ENCODE measurements around the gene MAGI1.

Gene MAGI1

DNA sequence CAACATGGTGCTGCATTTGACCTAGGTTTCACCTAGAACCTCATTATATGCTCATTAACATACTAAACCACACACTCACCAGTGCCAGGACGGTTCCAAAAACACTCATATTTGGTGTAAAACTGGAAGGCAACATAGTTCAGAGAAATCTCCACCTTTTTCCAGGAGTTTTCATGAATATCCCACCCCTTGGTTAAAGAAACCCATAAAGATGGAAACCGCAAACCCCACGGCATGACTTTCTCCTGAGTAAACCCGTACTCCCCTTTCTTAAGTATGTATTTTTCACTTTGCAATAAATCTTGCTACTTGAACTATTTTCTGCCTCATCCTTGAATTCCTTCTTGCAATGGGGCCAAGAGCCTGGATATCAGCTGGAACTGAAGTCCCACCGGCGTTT is 379.3 kb downstream of the MAGI1 start:
- Mint-ChIP-seq H3K4me3 (no peak overlapping the region), H3K27me3 (no peaks in the 10 kb centered on the region), H3K27ac (no peak overlapping the region), H3K4me1 (no peaks in the 10 kb centered on the region), H3K9me3 (peaks cover 2% of the 10 kb centered on the region), H3K36me3 (no peaks in the 10 kb centered on the region)
- ATAC-seq: no peak

DNA sequence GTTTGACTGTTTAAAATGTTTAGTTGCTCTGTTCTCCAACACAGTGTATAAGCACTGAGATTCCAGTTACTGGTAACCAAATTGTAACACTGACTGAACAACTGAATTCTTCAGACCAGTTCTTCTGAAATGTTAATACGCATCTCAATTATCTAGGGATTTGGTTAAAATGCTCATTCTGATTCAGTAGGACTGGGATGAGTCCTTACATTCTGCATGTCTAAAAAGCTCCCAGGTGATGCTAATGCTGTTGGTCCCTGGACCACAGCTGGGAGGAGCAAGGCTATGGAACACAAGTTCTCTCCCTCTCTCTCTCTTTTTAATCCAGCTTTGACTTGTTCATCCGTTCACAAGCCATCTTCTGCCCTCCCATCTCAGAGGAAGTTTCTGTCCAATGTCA is 380.3 kb downstream of the MAGI1 start:
- Mint-ChIP-seq H3K27me3 (no peaks in the 10 kb centered on the region), H3K4me3 (no peak overlapping the region), H3K27ac (no peak overlapping the region), H3K9me3 (peaks cover 2% of the 10 kb centered on the region), H3K36me3 (no peaks in the 10 kb centered on the region), H3K4me1 (no peaks in the 10 kb centered on the region)
- no peak for ATAC-seq

DNA sequence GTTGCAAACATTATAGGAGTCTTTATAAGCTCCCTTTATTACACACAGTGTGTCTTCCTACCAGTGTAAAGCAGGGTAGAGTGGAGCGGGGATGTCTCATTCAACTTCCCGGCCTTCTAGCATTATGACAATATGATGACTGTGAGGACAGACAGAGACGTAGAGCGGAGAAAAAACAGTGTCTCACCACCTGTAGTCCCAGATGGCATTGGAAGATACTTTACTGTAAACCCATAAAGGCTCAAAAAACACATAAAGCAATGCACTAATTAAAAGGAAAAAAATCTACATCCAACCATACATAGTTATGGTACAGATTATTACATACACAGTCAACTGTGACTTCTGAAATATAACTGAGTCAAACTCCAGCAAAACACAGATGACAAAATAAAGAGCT is 383.7 kb downstream of the MAGI1 start:
- Mint-ChIP-seq H3K27ac (no peak overlapping the region), H3K27me3 (no peaks in the 10 kb centered on the region), H3K36me3 (no peaks in the 10 kb centered on the region), H3K4me3 (no peak overlapping the region), H3K4me1 (no peaks in the 10 kb centered on the region), H3K9me3 (peaks cover 9% of the 10 kb centered on the region)
- no peak for ATAC-seq

DNA sequence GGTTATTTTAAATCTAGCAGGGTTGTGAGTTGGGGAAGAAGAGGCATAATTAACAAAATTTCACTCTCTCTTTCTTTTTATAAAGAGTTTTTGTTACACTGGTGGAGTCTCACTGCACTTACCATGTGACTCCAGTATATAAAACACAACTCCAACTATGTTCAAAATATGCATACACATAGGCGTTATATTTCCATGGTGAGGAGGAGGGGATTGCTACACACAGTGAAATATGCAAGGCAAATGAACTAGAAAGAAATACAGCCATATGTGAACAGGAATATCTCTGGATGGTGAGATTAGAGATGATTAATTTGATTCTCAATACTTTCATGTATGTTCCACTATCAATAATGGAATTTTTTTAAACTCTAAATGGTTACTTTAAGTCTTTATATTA is 385.0 kb downstream of the MAGI1 start:
- H3K27ac Mint-ChIP-seq: no peak overlapping the region
- no peaks in the 10 kb centered on the region for H3K4me1 Mint-ChIP-seq
- no peaks in the 10 kb centered on the region for H3K36me3 Mint-ChIP-seq
- ATAC-seq: no peak
- peaks cover 9% of the 10 kb centered on the region for H3K9me3 Mint-ChIP-seq
- no peaks in the 10 kb centered on the region for H3K27me3 Mint-ChIP-seq
- H3K4me3 Mint-ChIP-seq: no peak overlapping the region

DNA sequence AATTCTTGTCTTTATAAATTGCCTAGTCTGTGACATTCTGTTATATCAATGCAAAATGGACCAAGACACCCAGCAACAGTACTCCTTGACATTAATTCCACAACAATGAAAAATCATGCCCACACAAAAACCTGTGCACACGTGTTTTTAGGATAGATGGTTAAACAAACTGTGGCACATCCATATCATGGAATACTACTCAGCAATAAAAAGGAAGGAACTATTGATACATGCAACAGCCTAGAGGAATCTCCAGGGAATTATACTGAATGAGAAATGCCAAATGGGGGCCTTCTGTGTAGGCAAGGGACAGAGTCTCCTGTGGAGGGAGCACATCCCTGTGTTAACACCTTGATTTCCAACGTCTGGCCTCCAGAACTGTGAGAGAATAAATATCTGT is 388.5 kb downstream of the MAGI1 start:
- H3K4me3 Mint-ChIP-seq: no peak overlapping the region
- peaks cover 18% of the 10 kb centered on the region for H3K9me3 Mint-ChIP-seq
- H3K27ac Mint-ChIP-seq: no peak overlapping the region
- no peak for ATAC-seq
- no peaks in the 10 kb centered on the region for H3K27me3 Mint-ChIP-seq
- no peaks in the 10 kb centered on the region for H3K36me3 Mint-ChIP-seq
- H3K4me1 Mint-ChIP-seq: no peaks in the 10 kb centered on the region

DNA sequence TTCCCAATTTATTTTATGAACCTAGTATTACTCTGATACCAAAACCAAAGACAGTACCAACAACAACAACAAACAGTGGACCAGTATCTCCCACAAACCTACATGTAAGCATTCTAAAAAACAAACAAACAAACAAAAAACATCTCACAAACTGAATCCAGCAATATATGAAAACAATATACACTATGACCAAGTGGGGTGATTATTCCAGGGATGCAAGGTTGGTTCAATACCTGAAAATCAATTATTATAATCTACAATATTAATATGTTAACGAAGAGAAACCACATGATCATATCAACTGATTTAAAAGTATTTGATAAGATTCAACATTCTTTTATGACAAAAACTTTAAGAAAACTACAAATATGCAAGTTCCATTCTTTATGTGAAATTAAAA is 391.3 kb downstream of the MAGI1 start:
- H3K36me3 Mint-ChIP-seq: no peaks in the 10 kb centered on the region
- H3K27ac Mint-ChIP-seq: no peak overlapping the region
- H3K4me1 Mint-ChIP-seq: no peaks in the 10 kb centered on the region
- H3K27me3 Mint-ChIP-seq: no peaks in the 10 kb centered on the region
- no peak for ATAC-seq
- no peak overlapping the region for H3K4me3 Mint-ChIP-seq
- H3K9me3 Mint-ChIP-seq: peaks cover 23% of the 10 kb centered on the region

DNA sequence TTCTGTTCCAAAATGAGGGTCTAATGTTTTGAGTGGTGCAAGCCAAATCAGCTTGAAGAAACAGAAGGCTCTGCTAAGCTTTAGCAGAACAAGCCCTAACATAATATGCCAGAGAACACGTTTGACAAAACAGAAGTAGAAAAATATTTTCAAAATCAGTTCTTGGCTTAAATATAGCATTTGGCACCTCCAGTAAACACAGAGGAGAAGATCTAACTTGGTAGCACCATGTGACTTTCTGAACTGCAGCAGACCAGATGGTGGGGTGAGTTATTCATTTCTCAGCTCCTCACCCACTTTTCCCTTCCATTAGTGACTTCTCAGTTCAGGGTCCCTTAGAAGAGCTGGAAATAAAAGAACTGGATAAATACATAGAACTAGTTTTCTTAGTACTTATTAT is 395.8 kb downstream of the MAGI1 start:
- Mint-ChIP-seq H3K27ac (no peak overlapping the region), H3K36me3 (no peaks in the 10 kb centered on the region), H3K27me3 (no peaks in the 10 kb centered on the region), H3K4me1 (no peaks in the 10 kb centered on the region), H3K4me3 (no peak overlapping the region), H3K9me3 (peaks cover 22% of the 10 kb centered on the region)
- ATAC-seq: no peak

DNA sequence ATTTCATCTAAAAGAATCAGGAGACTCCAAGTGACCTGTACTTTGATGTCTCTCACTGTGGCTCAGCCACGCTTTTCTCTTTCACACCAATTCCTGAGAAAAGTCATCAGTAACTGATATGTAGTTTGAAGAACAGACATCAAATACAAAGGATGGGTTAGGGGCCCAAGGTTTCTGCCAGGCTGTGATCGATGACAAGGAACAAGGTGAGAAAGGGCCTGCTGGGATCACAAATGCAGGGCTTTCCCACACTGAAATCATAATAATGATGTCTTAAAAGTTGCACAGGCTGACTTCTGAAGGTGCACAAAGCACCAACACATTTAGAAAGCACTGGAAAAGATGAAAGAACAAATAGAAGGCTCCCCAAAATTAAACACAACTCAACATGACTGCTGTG is 396.9 kb downstream of the MAGI1 start:
- Mint-ChIP-seq H3K27me3 (no peaks in the 10 kb centered on the region), H3K27ac (no peak overlapping the region), H3K4me3 (no peak overlapping the region), H3K36me3 (no peaks in the 10 kb centered on the region), H3K4me1 (no peaks in the 10 kb centered on the region), H3K9me3 (peaks cover 17% of the 10 kb centered on the region)
- no peak for ATAC-seq

DNA sequence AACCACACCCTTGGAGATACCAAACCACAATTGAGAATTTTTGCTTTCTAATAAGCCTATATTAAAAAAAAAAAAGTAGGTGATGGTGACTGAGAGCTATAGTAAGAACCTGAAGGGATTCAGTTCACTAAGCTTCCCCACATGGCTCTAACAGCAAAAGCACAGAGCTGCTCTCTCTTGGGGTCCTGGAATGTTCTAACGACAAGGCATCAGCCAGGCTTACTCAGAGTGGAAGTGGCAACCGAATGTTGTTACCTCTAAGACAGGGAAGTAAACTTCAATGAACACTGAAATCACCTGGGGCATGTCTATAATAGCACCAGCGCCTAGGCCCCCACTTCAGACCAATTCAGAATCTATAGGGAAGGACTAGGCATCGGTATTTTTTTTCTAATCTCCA is 397.7 kb downstream of the MAGI1 start:
- no peaks in the 10 kb centered on the region for H3K36me3 Mint-ChIP-seq
- H3K9me3 Mint-ChIP-seq: peaks cover 12% of the 10 kb centered on the region
- no peak overlapping the region for H3K4me3 Mint-ChIP-seq
- no peak for ATAC-seq
- H3K27ac Mint-ChIP-seq: no peak overlapping the region
- no peaks in the 10 kb centered on the region for H3K27me3 Mint-ChIP-seq
- H3K4me1 Mint-ChIP-seq: no peaks in the 10 kb centered on the region

DNA sequence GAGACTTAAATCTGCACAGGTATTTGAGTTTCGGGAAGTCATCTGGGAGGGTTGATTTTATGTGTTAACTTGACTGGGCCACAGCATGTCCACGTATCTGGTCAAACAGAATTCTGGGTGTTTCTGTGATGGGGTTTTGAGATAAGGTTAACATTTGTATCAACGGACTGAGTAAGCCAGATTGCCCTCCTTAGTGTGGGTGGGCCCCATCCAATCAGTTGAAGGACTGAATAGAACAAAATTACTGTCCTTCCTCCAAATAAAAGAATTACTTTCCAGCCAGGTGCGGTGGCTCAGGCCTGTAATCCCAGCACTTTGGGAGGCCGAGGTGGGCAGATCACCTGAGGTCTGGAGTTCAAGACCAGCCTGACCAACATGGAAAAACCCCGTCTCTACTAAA is 399.3 kb downstream of the MAGI1 start:
- no peaks in the 10 kb centered on the region for H3K4me1 Mint-ChIP-seq
- H3K27ac Mint-ChIP-seq: no peak overlapping the region
- H3K4me3 Mint-ChIP-seq: no peak overlapping the region
- no peaks in the 10 kb centered on the region for H3K36me3 Mint-ChIP-seq
- no peaks in the 10 kb centered on the region for H3K27me3 Mint-ChIP-seq
- no peak for ATAC-seq
- peaks cover 10% of the 10 kb centered on the region for H3K9me3 Mint-ChIP-seq

DNA sequence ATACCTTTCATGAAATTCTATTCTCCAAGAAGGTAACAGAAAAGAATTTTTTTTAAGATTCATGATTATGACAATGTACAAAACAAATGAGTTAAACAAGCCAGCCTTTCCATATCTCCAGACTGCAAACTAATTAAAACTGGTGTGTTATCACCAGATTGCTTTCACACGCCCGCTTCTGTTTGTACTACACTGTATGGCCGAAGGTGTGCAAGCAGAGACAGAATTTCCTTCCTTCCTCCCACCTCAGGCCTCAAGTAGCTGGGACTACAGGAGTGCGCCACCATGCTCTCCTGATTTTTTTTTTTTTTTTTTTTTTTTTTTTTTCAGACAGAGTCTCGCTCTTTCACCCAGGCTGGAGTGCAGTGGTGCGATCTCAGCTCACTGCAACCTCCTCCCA is 400.4 kb downstream of the MAGI1 start:
- no peak for ATAC-seq
- no peaks in the 10 kb centered on the region for H3K4me1 Mint-ChIP-seq

DNA sequence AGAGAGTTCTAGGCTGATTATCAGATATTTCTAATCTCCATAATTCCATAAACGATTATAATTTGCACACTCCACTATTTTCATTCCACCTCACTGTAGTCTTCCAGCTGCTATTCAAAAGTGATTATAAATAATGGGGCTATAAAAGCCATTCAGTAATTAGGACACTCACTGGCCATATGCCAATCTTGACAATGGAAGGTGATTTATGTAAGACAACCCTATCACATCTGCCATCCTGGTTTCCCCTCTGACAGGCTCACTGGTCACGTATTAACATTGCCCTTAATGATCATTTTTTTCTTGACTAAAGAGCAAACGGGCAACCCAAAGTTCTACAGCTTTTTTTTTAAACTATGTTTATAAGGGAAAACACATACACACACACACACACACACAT is 402.4 kb downstream of the MAGI1 start:
- Mint-ChIP-seq H3K9me3 (peaks cover 5% of the 10 kb centered on the region), H3K4me1 (no peaks in the 10 kb centered on the region), H3K4me3 (no peak overlapping the region), H3K36me3 (no peaks in the 10 kb centered on the region), H3K27ac (no peak overlapping the region), H3K27me3 (no peaks in the 10 kb centered on the region)
- ATAC-seq: no peak

More for the DNA sequence above, 400.4 kb downstream of the MAGI1 start:
- Mint-ChIP-seq H3K36me3 (no peaks in the 10 kb centered on the region), H3K27ac (no peak overlapping the region), H3K27me3 (no peaks in the 10 kb centered on the region), H3K9me3 (peaks cover 3% of the 10 kb centered on the region), H3K4me3 (no peak overlapping the region)

DNA sequence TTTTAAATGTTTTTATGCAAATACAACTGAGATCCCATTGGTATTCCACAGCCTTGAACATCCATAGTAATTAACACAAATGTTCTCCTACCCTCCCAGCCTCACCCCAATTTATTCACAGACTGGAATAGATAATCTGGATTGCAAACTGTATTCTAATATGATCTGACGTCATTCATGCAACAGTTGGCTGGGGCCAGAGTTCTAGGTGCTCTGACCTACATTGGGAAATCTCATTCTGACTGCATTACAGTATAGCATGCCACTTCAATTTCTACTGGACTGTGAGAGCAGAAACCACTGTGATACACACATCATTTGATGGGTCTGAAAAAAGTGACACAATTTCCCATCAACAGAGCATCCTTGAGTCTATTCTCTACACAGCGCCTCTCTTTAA is 403.1 kb downstream of the MAGI1 start:
- no peaks in the 10 kb centered on the region for H3K4me1 Mint-ChIP-seq
- no peaks in the 10 kb centered on the region for H3K27me3 Mint-ChIP-seq
- ATAC-seq: no peak
- H3K36me3 Mint-ChIP-seq: no peaks in the 10 kb centered on the region
- H3K27ac Mint-ChIP-seq: no peak overlapping the region
- H3K4me3 Mint-ChIP-seq: no peak overlapping the region
- H3K9me3 Mint-ChIP-seq: peaks cover 8% of the 10 kb centered on the region

DNA sequence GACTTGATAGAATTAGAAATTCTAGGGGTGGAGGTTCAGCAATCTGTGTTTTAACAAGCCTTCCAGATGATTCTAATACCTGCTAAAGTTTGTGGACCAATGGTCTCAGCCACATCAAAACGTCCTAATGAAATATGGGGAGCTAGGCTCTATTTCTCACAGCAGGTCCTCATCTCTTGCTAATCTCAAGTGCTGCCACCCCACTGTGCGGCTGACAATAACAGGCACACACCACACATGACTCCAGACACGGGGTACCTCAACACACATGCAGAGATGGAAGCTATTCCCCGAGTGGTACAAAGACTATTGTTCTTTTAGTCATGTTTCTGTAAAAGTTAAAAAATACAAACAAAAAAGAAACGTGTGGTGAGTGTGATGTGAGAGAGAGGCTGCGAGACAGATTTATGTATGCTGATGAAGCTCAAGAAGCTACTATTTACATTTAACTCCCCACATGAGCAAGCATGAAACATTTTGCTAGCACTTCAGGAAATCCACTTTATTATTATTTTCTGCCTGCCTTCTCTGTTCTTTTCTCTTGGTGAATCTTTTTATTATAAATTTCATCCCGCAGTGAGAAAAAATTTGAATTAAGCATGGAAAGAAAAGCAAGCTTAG is 405.6 kb downstream of the MAGI1 start:
- no peak overlapping the region for H3K4me3 Mint-ChIP-seq
- no peaks in the 10 kb centered on the region for H3K36me3 Mint-ChIP-seq
- peaks cover 8% of the 10 kb centered on the region for H3K9me3 Mint-ChIP-seq
- H3K27me3 Mint-ChIP-seq: no peaks in the 10 kb centered on the region
- no peak for ATAC-seq
- H3K4me1 Mint-ChIP-seq: no peaks in the 10 kb centered on the region
- no peak overlapping the region for H3K27ac Mint-ChIP-seq

DNA sequence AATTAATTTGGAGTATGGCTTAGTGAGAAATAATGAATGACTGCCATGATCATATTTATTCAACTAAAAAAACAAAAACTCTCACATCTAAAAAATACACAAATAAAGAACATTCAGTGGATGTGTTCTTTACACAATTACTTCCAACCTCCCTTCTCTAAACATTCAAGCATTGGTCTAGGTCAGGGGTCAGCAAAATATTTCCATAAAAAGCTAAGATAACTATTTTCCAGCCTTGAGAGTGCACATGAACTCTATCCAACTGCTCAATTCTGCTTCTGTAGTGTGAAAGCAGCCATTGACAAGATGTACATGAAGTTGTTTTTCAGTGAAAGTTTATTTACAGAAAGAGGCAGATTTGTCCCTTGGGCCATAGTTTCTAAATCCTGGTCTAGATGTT is 406.3 kb downstream of the MAGI1 start:
- peaks cover 8% of the 10 kb centered on the region for H3K9me3 Mint-ChIP-seq
- no peak overlapping the region for H3K4me3 Mint-ChIP-seq
- H3K4me1 Mint-ChIP-seq: no peaks in the 10 kb centered on the region
- H3K27ac Mint-ChIP-seq: no peak overlapping the region
- no peaks in the 10 kb centered on the region for H3K27me3 Mint-ChIP-seq
- no peak for ATAC-seq
- no peaks in the 10 kb centered on the region for H3K36me3 Mint-ChIP-seq

DNA sequence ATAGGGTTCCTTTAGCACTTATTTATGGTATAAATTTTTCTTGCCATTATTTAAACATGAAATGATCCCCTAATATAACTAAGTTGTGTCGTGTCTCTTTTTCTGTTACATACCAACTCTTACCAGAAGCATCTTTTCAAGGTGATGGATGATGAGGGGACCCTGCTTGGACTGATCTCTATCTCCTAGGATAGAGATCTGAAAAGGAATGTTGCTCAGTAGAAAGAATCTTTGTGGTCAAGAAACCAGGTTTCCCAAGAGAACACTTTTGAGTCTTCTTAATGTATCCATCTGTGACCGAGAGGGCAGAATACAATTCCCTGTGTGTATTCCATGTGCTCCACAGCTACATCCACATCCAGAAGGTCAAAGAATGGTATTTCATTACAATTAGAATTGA is 409.7 kb downstream of the MAGI1 start:
- Mint-ChIP-seq H3K4me3 (no peak overlapping the region), H3K4me1 (no peaks in the 10 kb centered on the region), H3K27ac (no peak overlapping the region), H3K27me3 (no peaks in the 10 kb centered on the region), H3K36me3 (no peaks in the 10 kb centered on the region), H3K9me3 (peaks cover 8% of the 10 kb centered on the region)
- ATAC-seq: no peak

DNA sequence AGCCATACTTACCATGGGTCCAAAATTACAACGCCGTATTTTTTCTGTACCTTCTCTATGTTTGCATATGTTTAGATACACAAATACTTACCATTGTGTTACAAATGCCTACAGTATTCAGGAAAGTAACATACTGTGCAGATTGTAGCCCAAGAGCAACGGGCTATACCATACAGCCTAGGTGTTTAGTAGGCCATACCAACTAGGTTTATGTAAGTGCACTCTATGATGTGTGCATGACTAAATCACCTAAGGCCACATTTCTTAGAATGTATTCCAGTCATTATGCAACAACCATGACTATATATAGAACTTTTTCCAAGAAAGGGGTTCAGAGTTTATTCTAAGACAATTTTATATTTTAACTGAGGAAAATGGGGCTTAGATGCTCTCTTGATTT is 411.7 kb downstream of the MAGI1 start:
- Mint-ChIP-seq H3K9me3 (peaks cover 5% of the 10 kb centered on the region), H3K27me3 (no peaks in the 10 kb centered on the region), H3K36me3 (no peaks in the 10 kb centered on the region), H3K4me3 (no peak overlapping the region), H3K4me1 (no peaks in the 10 kb centered on the region), H3K27ac (no peak overlapping the region)
- ATAC-seq: no peak
